Hepatocyte (in vitro differentiated cells): ENCODE measurements around the gene PRKAR1B. TPM values are rescaled to one million over a fixed set of nuclear protein-coding genes. Genes with fewer than 3 reads are reported as not detected.

Source experiments
- DNase-seq: peaks from one replicate; pipeline ENCODE4 v3.0.0-alpha.2; 2016; ENCODE audit warnings: low spot score
- H2AFZ ChIP-seq: fragments of 200-600 bp; sonication (generic); 2 replicates; pipeline ENCODE4 v1.6.0; 2016; ENCODE audit warnings: antibody characterized with exemption, mild to moderate bottlenecking
- H3K27ac ChIP-seq: fragments of 200-600 bp; sonication (generic); 2 replicates; pipeline ENCODE4 v1.5.1; 2016; ENCODE audit warnings: mild to moderate bottlenecking
- H3K27me3 ChIP-seq: fragments of 200-600 bp; sonication (generic); 2 replicates; pipeline ENCODE4 v1.6.1; 2016
- H3K36me3 ChIP-seq: fragments of 200-600 bp; sonication (generic); replicated peaks from 2 replicates; pipeline ENCODE4 v1.5.1; 2016; ENCODE audit warnings: low read depth; ENCODE audit not compliant: insufficient read depth
- H3K4me1 ChIP-seq: fragments of 200-600 bp; sonication (generic); 2 replicates; pipeline ENCODE4 v1.5.1; 2016; ENCODE audit warnings: mild to moderate bottlenecking, moderate library complexity; ENCODE audit not compliant: insufficient read depth
- H3K4me2 ChIP-seq: fragments of 200-600 bp; sonication (generic); 2 replicates; pipeline ENCODE4 v1.6.0; 2016
- H3K4me3 ChIP-seq: fragments of 200-600 bp; sonication (generic); 2 replicates; pipeline ENCODE4 v1.5.1; 2016; ENCODE audit warnings: mild to moderate bottlenecking
- H3K79me2 ChIP-seq: fragments of 200-600 bp; sonication (generic); 2 replicates; pipeline ENCODE4 v1.6.0; 2017; ENCODE audit warnings: mild to moderate bottlenecking
- H3K9me2 ChIP-seq: fragments of 200-600 bp; sonication (generic); replicated peaks from 2 replicates; pipeline ENCODE4 v1.6.0; 2017; ENCODE audit warnings: mild to moderate bottlenecking; ENCODE audit not compliant: insufficient read depth
- H3K9me3 ChIP-seq: fragments of 200-600 bp; sonication (generic); 2 replicates; pipeline ENCODE4 v1.5.1; 2016; ENCODE audit warnings: low read depth, mild to moderate bottlenecking
- H4K20me1 ChIP-seq: fragments of 200-600 bp; sonication (generic); 2 replicates; pipeline ENCODE4 v1.6.0; 2016; ENCODE audit warnings: mild to moderate bottlenecking; ENCODE audit not compliant: insufficient read depth, poor library complexity, severe bottlenecking
- CTCF ChIP-seq: fragments of 200-600 bp; sonication (generic); IDR thresholded peaks from 2 replicates; pipeline ENCODE4 v1.5.1; 2016; ENCODE audit warnings: antibody characterized with exemption, mild to moderate bottlenecking; ENCODE audit not compliant: poor library complexity
- EZH2 ChIP-seq: fragments of 200-600 bp; sonication (generic); IDR thresholded peaks from 2 replicates; pipeline ENCODE4 v1.6.1; 2016; ENCODE audit warnings: antibody characterized with exemption, mild to moderate bottlenecking, borderline replicate concordance
- EZH2phosphoT487 ChIP-seq: fragments of 200-600 bp; sonication (generic); IDR thresholded peaks from one replicate; pipeline ENCODE4 v1.6.1; 2018; ENCODE audit warnings: antibody characterized with exemption, mild to moderate bottlenecking, low read depth, moderate library complexity; ENCODE audit not compliant: unreplicated experiment, severe bottlenecking
- WGBS: methylation state at CpG from one replicate; pipeline ENCODE4 v1.1.6; 2016; ENCODE audit warnings: low lambda C conversion rate; ENCODE audit errors: missing lambda C conversion rate; 5-methylcytosine and 5-hydroxymethylcytosine counted together
- polyA plus RNA-seq: library from polyadenylated mRNA; unstranded; fragments of >200 nt; fragmentation: Nextera tagmentation; extraction: Ambion mirVana; gene quantifications from 2 replicates; pipeline ENCODE4 v1.2.1, GENCODE V29; 2016
- total RNA-seq: library from RNA; depleted of rRNA; stranded (reverse); fragments of >200 nt; gene quantifications from 2 replicates; pipeline ENCODE4 v1.2.3, GENCODE V29; 2014

The PRKAR1B gene
- total and polyA plus RNA-seq, 2 experiments from 2014 or later, result 16.6 to 28.7 TPM

- DNase-seq, result peak; percentile 72
- no peaks in the 10 kb centered on the region for H3K9me2 ChIP-seq
- peak overlapping the region; percentile 49 for H3K4me2 ChIP-seq
- H3K4me1 ChIP-seq, result peaks cover 38% of the 10 kb centered on the region
- H4K20me1 ChIP-seq, result no peaks in the 10 kb centered on the region
- no peaks in the 10 kb centered on the region for H3K9me3 ChIP-seq
- no peak overlapping the region for H2AFZ ChIP-seq
- WGBS, result 78% methylated on average over 33 of the region's 37 CpGs
- H3K27ac ChIP-seq, result peak overlapping the region; percentile 97
- no peak for TF ChIP-seq EZH2phosphoT487
- TF ChIP-seq EZH2, result no peak
- no peak for TF ChIP-seq CTCF
- no peak overlapping the region for H3K4me3 ChIP-seq
- H3K36me3 ChIP-seq, result no peaks in the 10 kb centered on the region
- no peaks in the 10 kb centered on the region for H3K27me3 ChIP-seq
- H3K79me2 ChIP-seq, result no peaks in the 10 kb centered on the region
Measured at GRCh38 chr7:538764-539685, 188.1 kb downstream of the PRKAR1B start.

- 45% methylated on average over 14 of the region's 21 CpGs for WGBS
- H3K9me3 ChIP-seq, result no peaks in the 10 kb centered on the region
- peak overlapping the region; percentile 63 for H3K4me2 ChIP-seq
- no peak overlapping the region for H3K4me3 ChIP-seq
- no peak for TF ChIP-seq EZH2
- TF ChIP-seq EZH2phosphoT487, result no peak
- no peak for TF ChIP-seq CTCF
- no peak overlapping the region for H2AFZ ChIP-seq
- peaks cover 36% of the 10 kb centered on the region for H3K4me1 ChIP-seq
- H3K9me2 ChIP-seq, result no peaks in the 10 kb centered on the region
- no peaks in the 10 kb centered on the region for H3K27me3 ChIP-seq
- H3K27ac ChIP-seq, result peak overlapping the region; percentile 97
- no peaks in the 10 kb centered on the region for H3K79me2 ChIP-seq
- H4K20me1 ChIP-seq, result no peaks in the 10 kb centered on the region
- DNase-seq, result peak; percentile 95
- H3K36me3 ChIP-seq, result no peaks in the 10 kb centered on the region
Measured at GRCh38 chr7:537911-538634, 189.0 kb downstream of the PRKAR1B start.

- no peaks in the 10 kb centered on the region for H3K79me2 ChIP-seq
- H3K4me1 ChIP-seq, result peaks cover 27% of the 10 kb centered on the region
- H3K9me2 ChIP-seq, result no peaks in the 10 kb centered on the region
- no peak for TF ChIP-seq EZH2phosphoT487
- TF ChIP-seq CTCF, result no peak
- TF ChIP-seq EZH2, result no peak
- H3K27ac ChIP-seq, result no peak overlapping the region
- no peak overlapping the region for H2AFZ ChIP-seq
- no peaks in the 10 kb centered on the region for H3K36me3 ChIP-seq
- no peaks in the 10 kb centered on the region for H3K9me3 ChIP-seq
- no peaks in the 10 kb centered on the region for H3K27me3 ChIP-seq
- DNase-seq, result no peak
- no peak overlapping the region for H3K4me2 ChIP-seq
- no peak overlapping the region for H3K4me3 ChIP-seq
- 92% methylated on average over 12 of the region's 12 CpGs for WGBS
- no peaks in the 10 kb centered on the region for H4K20me1 ChIP-seq
Measured at GRCh38 chr7:536231-536630, 190.8 kb downstream of the PRKAR1B start.
